Measurements from ENCODE around the gene MYO1C.

The MYO1C gene

DNA sequence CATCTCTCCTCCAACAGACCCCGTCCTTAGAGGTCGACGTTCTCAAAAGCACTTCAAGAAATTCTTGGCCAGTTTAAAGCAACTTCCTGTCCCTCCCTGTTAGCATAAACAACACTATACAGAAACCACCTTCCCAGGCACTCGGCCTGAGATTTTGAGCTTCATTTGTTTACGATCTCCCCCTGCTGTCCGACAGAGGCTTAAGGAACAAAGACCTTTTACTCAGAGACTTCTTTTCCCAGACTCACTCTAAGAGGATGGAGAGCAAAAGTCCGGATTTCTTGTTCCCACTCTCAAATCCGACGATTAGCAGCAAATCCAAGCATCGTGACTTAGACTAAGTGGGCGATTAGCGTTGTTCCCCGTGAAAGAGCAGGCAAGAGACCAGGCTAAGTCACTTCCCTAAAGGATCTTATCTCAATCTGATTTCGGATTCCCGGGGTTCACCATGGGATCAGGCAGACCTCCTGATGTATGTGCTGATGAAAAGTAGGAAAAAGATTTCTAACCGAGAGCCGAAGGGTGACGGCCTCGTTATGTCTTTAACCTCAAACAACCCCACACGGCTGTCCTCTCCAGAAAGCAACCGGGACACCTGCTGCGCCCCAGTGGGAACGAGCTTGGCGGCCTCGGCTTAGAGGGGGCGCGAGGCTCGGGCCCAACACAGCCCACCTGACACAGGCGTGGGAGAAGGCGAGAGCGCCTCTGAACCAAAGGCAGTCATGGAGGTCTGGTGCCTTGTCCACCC lies 23.3 kb upstream of the MYO1C start:
- H3K4me2 ChIP-seq (ENCODE audit: low read depth, low read length, poor library complexity, severe bottlenecking): peak overlapping the region; percentile 69
- no peaks in the 10 kb centered on the region for H3K36me3 ChIP-seq (ENCODE audit: low read length)
- H3K9me3 ChIP-seq (ENCODE audit: insufficient read depth, low read length): no peaks in the 10 kb centered on the region
- H3F3A ChIP-seq (ENCODE audit: insufficient read depth): peaks cover 11% of the 10 kb centered on the region
- TF ChIP-seq, protein P1, sequence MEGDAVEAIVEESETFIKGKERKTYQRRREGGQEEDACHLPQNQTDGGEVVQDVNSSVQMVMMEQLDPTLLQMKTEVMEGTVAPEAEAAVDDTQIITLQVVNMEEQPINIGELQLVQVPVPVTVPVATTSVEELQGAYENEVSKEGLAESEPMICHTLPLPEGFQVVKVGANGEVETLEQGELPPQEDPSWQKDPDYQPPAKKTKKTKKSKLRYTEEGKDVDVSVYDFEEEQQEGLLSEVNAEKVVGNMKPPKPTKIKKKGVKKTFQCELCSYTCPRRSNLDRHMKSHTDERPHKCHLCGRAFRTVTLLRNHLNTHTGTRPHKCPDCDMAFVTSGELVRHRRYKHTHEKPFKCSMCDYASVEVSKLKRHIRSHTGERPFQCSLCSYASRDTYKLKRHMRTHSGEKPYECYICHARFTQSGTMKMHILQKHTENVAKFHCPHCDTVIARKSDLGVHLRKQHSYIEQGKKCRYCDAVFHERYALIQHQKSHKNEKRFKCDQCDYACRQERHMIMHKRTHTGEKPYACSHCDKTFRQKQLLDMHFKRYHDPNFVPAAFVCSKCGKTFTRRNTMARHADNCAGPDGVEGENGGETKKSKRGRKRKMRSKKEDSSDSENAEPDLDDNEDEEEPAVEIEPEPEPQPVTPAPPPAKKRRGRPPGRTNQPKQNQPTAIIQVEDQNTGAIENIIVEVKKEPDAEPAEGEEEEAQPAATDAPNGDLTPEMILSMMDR (IDR thresholded peaks at IDR 0.05; ENCODE audit: insufficient read depth, low read length, poor library complexity, severe bottlenecking): peak; percentile 61
- no peak for TF ChIP-seq EZH2phosphoT487 (conservative IDR thresholded peaks at IDR 0.05; ENCODE audit: low read length)
- no peaks in the 10 kb centered on the region for H4K20me1 ChIP-seq (ENCODE audit: low read depth, low read length)
- H3K27ac ChIP-seq (ENCODE audit: low read depth, low read length): no peak overlapping the region; the same call in 1 of the 2 replicates
- no peaks in the 10 kb centered on the region for H3K27me3 ChIP-seq (ENCODE audit: low read length)
- H3K79me2 ChIP-seq (ENCODE audit: insufficient read depth, low read length): peaks cover 17% of the 10 kb centered on the region; the same call in 1 of the 2 replicates
- peak overlapping the region; percentile 67 for H3K4me3 ChIP-seq (ENCODE audit: insufficient read depth, low read length, poor library complexity, severe bottlenecking)
- no peaks in the 10 kb centered on the region for H3K9me2 ChIP-seq (replicated peaks; ENCODE audit: insufficient read depth, low read length)
- H2AFZ ChIP-seq (ENCODE audit: low read depth, low read length, severe bottlenecking): peak overlapping the region; percentile 50
- H3K9ac ChIP-seq (ENCODE audit: low read length): peak overlapping the region; percentile 77

DNA sequence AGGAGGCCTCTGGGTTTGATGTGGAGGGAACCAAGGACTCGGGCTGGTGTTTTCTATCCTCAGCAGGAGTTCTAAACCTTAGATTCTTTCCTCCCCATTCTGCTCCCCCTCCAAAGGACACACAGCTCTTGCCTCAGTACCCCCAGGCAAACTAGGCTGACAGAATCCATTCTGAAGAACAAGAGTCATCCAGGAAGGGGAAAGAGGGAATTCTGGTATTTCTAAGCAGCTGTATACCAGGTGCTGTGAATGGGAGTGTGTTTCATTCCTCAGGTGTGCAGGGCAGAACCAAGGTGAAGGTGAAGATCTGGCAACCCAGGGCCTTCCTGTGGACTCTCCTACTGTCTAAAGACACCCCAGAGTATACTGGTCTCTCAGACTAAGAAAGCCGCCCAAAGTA lies 19.9 kb upstream of the MYO1C start:
- TF ChIP-seq, protein P1 (IDR thresholded peaks at IDR 0.05; ENCODE audit: insufficient read depth, low read length, poor library complexity, severe bottlenecking): no peak
- TF ChIP-seq EZH2phosphoT487 (conservative IDR thresholded peaks at IDR 0.05; ENCODE audit: low read length): no peak
- H2AFZ ChIP-seq (ENCODE audit: low read depth, low read length, severe bottlenecking): no peak overlapping the region
- no peaks in the 10 kb centered on the region for H3K9me3 ChIP-seq (ENCODE audit: insufficient read depth, low read length)
- H3K27ac ChIP-seq (ENCODE audit: low read depth, low read length): no peak overlapping the region
- no peaks in the 10 kb centered on the region for H3K27me3 ChIP-seq (ENCODE audit: low read length)
- H4K20me1 ChIP-seq (ENCODE audit: low read depth, low read length): no peaks in the 10 kb centered on the region
- no peaks in the 10 kb centered on the region for H3K36me3 ChIP-seq (ENCODE audit: low read length)
- H3K9me2 ChIP-seq (replicated peaks; ENCODE audit: insufficient read depth, low read length): no peaks in the 10 kb centered on the region
- no peak overlapping the region for H3K4me2 ChIP-seq (ENCODE audit: low read depth, low read length, poor library complexity, severe bottlenecking)
- H3K79me2 ChIP-seq (ENCODE audit: insufficient read depth, low read length): peaks cover 13% of the 10 kb centered on the region; the same call in 1 of the 2 replicates
- no peak overlapping the region for H3K9ac ChIP-seq (ENCODE audit: low read length)
- no peak overlapping the region for H3K4me3 ChIP-seq (ENCODE audit: insufficient read depth, low read length, poor library complexity, severe bottlenecking)
- no peaks in the 10 kb centered on the region for H3F3A ChIP-seq (ENCODE audit: insufficient read depth)

DNA sequence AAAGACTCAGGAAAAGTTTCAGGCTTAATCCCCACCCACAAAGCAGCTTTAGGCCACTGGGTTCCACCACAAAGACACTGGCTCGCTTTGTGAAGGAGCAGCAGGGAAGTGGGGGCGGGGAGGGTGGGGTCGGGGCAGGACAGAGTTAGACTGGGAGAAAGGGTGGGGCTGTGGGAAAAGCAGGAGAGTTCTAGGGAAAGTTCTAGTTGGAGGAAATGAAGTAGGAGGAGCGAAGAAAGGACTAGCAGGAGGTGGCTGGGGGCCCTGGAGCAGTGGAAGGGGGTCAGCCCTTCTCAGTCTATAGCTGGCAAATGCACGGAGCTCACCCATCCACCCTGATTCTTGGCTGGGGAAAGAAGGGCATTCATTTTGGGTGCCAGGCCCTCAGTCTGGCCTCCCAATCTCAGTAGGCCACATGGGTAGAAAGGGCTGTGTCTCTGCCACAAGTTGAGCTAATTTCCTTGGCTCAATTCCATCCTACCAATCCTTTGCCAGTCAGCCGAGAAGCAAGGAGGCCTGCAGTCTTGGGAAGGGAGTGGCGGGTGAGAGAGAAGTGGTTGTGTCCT lies 19.4 kb upstream of the MYO1C start:
- no peaks in the 10 kb centered on the region for H3K36me3 ChIP-seq (ENCODE audit: low read length)
- H3K27me3 ChIP-seq (ENCODE audit: low read length): no peaks in the 10 kb centered on the region
- no peaks in the 10 kb centered on the region for H3K9me2 ChIP-seq (replicated peaks; ENCODE audit: insufficient read depth, low read length)
- no peak overlapping the region for H2AFZ ChIP-seq (ENCODE audit: low read depth, low read length, severe bottlenecking)
- H3K27ac ChIP-seq (ENCODE audit: low read depth, low read length): no peak overlapping the region
- H3K4me2 ChIP-seq (ENCODE audit: low read depth, low read length, poor library complexity, severe bottlenecking): no peak overlapping the region
- TF ChIP-seq, protein P1 (IDR thresholded peaks at IDR 0.05; ENCODE audit: insufficient read depth, low read length, poor library complexity, severe bottlenecking): no peak
- TF ChIP-seq EZH2phosphoT487 (conservative IDR thresholded peaks at IDR 0.05; ENCODE audit: low read length): no peak
- peaks cover 12% of the 10 kb centered on the region; the same call in 1 of the 2 replicates for H3K79me2 ChIP-seq (ENCODE audit: insufficient read depth, low read length)
- no peaks in the 10 kb centered on the region for H4K20me1 ChIP-seq (ENCODE audit: low read depth, low read length)
- no peaks in the 10 kb centered on the region for H3K9me3 ChIP-seq (ENCODE audit: insufficient read depth, low read length)
- H3K4me3 ChIP-seq (ENCODE audit: insufficient read depth, low read length, poor library complexity, severe bottlenecking): no peak overlapping the region
- no peaks in the 10 kb centered on the region for H3F3A ChIP-seq (ENCODE audit: insufficient read depth)
- no peak overlapping the region for H3K9ac ChIP-seq (ENCODE audit: low read length)
